HG02884 (cell line): ENCODE data around the gene BHLHE41.

Source experiments
- ATAC-seq: cut with Tn5 transposase; IDR thresholded peaks from one replicate; pipeline ENCODE4 v1.9.1; 2021; ENCODE audit warnings: mild to moderate bottlenecking, moderate library complexity; ENCODE audit not compliant: unreplicated experiment

Gene BHLHE41

DNA sequence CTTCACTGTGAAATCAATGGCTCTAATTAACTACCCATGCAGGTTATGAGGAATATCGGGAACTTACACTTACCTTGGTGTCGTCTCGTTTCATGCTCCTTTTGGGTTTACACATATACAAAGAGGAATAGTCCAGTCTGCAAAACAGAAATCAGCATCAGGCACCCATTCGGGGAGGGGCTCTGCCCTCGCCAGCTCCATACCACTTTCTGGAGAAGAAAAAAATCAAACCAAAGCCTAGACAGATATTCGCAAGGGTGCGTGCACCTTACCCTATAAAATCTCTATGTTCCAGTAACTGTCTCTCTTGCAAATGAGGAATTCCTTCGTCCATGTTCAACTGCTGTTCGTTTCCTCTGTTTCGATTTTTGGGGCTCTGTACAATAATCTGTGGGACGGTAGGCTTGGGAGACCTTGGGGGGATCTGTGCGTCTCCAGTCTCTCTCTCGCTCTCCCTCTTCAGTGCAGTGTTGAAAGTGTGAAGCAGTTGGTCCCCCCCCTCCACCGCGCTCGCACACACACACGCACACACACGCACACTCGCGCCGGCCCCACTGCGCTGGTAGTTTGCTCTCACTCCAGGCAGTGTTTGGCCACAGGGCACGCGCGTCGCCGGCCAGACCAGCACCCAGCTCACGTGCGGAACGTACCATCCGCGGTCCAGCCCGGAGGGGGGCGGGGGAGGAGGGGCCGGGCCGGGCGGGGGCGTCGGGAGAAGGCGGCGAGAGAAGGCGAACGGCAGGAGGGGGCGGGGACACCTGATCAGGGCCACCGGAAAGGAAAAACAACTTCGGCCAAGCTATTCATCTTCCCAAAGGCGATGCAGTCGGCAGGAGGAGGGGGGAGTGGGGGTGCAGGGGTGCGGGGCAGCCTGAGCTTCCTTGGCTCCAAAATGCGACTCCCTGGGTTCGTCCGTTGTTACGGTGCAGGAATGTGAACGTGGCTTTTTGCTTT lies at the start of gene BHLHE41:
BHLHE41 (minus strand) TSS at position 592 of the 954 bp plus-strand sequence; CDS start at position 334, 258 bp downstream.
- no peak for ATAC-seq

DNA sequence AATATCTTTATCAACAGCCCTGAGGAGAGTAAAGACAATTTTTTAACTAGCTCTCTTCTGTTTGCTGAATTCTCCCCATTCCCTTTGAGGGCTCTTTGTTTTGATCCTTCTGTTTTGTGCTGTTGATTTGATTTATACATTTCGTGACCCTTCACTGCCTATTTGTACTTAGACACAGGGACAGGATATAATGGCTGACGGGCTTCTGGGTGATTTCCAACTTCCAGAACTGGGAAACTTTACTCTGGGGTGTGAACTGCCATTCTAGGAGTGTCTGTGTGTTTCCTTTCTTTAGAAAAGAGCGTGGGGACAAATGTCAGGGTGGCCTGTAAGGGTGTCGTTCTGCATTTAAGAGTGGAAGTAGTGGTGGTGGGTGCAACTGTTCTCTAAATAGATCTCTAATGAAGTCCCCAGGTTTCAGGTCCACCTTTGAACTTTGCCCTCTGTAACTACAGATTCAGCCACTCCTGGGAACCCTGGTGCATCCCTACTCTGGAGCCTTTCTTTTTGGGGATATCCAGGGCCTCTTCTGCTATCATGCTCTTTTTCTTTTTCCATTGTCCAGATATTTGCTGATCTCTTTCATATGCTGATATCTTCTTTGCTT lies 48.2 kb upstream of the BHLHE41 start:
- no peak for ATAC-seq

DNA sequence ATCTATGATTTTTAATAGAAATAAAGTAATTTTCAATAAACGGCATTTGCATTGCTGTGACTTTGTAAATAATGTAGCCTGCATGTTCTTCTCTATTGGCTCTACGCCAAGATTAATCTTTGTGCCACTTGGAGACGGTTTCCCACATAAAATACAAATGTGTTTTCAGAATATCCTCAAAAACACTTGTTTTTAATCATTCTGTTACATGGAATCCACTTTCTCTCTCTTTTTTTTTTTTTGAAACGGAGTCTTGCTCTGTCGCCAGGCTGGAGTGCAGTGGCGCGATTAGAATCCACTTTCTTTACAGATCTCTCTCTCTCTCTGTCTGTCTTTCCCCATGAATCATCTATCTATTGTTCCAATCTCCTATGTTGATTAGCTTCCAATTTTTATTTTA lies 47.7 kb upstream of the BHLHE41 start:
- ATAC-seq = no peak

DNA sequence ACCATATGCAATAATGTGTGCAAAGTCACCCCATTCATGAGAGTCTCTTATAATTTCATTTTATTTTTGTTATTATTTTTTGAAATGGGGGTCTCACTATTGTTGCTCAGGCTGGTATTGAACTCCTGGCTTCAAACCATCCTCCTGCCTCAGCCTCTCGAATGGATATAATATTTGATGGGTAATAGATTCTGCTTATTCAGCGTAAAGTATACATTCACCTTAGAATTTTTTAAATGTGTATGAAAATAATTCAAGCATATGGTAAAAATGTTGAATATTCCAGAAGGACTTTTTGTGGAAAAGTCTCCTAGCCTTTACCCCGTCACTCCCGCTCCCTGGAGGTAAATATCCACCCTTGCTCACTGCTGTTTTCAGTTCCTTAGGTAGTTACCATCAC lies 47.2 kb upstream of the BHLHE41 start:
- ATAC-seq = no peak

DNA sequence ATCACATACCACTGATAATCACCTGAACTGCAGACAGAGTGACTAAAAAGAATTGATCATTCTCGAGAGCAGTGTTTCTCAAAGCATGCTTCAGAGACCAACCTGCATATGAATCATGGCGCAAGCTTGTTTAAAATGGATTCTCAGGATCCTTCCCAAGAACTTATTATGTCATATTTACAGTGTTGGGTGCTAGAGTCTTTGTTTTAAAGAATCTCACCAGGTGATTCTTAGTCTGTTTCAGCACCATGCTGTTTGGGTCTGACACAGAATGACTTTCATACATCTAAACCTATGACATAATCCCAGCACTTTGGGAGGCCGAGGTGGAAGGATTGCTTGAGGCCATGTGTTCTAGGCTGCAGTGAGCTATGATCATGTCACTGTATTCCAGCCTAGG lies 39.3 kb upstream of the BHLHE41 start:
- ATAC-seq = no peak

DNA sequence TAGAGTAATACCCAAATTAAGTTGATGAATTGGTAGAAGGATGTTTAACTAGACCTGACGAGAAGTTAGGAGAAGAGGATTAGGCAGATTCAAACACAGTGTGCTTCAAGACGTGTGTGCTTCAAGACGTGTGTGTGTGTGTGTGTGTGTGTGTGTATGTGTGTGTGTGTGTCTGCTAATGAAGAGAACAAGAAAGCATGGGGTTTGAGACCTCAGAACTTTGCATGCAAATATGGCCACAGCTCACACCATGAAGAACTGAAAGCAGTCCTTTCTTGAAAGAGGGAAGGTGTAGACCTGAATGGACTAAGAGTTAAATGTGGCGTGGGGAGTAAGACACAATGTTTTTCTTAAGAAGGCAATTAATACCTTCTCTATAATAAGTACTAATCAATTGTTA lies 38.1 kb upstream of the BHLHE41 start:
- peak; percentile 90 for ATAC-seq

DNA sequence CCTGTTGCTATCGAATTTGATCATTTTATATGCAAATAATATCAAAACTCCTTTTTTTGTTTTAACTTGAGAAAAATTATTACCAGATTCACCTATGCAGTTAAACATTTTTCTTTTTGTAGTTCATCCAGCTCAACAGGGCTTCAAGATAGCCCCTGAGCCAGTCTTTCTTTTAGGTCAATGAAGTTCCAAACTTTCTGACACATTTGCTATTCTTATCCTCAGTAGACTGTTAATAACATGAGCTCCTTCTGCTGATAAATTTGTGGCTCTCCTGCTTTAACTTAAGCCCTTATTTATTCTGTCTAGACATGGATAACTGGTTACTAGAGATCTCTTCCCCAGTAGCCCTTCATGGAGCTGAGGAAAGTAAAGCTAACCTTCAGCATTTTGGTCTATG lies 37.3 kb upstream of the BHLHE41 start:
- no peak for ATAC-seq

DNA sequence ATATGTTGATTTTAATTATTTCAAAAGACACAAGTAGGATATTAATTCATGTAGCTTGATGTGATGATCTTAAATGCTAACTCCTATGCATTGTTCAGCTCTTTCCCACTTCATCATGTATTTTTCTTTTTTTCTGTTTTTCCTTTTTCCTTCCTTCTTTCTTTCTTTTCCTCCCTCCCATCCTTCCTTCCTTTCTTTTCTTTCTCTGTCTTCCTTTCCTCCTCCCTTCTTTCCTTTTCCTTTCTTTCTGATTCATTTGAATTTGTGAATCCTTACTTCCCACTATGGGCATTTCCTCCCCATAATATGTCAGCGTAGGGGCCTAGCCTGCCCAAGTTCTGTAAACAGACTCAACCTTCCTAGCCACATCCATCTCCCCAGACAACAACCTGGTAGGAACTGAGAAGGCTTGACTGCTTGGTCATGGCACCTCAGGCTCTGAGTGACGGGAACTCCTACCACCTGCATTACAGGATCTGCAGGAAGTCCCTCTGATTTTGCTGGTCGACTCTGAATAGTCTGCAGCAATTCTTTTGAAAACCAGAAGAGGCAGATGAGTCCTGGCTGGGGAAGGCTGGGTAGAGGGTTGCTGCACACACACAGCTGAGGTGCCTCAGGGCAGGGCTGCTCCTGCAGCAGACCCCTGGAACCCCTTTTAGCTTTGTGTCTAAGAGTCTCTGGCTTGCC lies 33.4 kb upstream of the BHLHE41 start:
- ATAC-seq = no peak

DNA sequence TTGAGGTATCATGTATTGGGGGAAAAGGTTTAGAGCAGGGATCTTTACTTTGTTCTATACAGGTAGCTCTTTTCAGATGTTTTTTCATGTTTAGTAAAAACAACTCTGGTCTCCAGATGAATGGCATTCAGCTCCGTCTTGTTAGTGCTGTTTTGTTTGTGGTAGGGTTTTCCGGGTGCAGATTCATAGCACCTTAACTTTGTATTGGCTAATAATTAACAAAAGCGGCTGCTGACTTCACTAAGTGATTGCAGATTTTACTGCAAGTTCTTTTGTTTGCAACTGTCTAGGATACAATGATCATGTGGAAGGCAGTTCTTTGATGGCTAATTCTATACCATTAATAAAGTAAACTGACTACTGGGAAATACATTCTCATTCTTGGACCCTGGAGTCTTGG lies 32.2 kb upstream of the BHLHE41 start:
- ATAC-seq = peak; percentile 11

DNA sequence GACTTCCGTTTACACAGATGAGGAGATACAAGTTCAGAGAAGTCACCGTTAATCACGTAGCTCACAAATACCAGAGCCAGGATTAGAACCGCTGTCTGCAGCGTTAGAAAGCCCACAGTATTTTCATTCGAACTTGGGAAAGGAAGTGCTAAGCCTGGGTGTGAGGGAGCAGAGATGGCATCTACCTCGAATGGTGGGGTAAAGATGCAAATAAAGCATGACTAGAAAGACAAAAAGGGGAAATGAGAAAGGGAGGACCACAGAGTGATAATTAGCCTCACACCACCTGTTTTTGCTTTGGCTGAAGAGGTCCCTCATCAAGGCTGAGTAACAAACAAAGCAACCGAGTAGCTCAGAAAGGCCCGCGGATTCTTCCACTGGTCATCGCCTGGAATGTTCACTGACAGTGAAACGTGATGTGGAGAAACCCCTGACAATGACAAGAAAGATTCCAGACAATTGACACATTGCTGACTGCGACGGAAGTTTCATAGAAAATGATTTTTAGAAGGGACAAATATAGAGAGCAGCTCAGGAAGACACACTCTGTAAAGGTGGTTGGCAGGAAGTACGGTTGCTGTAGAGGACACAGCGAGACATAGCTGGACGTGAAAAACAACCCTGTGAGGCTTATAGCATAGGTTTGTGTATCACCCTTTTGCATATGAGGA lies 31.5 kb upstream of the BHLHE41 start:
- ATAC-seq = peak; percentile 87

DNA sequence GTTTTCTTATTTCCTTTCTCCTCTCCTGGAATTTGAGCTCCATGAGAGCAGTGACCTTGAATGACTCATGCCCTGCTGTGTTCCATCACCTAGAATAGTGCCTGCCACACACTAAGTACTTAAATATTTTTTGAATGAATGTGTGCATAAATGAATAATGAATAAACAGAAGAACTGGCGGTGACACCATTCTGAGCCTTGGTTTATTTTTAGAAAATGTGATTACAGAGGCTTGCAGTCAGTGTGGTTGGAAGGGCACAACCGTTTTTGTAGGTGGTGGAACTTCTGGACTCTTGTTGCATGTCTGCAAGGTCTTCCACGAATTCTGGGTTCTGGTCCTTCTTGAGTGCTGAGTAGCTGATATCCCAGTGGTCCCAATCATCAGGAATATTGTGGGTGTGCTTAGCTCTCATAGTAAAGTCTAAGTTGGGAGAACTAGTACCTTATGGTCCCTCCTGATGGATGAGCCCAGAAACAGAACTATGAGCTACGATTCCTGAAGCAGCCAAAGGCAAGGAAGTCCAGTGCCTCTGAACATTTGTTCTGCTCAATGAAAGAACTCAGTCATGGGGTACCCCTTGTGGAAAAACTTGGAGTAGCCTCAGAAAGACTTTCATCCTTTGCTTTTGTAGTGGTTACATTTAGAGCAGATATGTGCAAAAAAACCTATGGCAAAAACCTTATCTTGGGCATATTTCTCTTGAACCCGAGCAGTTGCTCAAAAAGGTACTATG lies 28.8 kb upstream of the BHLHE41 start:
- no peak for ATAC-seq

DNA sequence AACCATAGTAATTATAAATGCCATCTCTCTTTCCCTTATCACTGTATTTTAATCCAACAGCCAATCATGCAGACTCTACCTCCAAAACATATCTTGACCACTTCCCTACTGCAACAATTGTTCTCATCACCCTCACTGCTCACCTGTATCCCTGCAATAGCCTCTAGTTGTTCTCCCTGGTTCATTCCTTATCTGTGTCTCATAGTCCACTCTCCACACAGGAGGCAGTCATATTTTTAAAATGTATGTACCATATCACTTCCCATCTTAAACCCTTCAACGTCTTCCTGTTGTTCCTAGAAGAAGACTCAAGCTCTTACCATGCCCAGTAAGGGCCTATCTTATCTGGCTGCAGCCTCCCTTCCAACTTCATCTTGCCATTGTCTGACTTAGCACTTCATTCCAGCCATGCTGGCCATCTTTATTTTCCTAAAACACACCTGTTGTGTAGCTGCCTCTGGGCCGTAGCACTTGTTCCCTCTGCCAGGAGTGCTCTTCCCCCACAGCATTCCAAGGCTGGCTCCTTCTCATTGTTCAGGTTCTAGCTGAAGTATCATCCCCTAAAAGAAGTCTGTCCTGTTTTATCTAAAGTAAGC lies 27.8 kb upstream of the BHLHE41 start:
- ATAC-seq = no peak

DNA sequence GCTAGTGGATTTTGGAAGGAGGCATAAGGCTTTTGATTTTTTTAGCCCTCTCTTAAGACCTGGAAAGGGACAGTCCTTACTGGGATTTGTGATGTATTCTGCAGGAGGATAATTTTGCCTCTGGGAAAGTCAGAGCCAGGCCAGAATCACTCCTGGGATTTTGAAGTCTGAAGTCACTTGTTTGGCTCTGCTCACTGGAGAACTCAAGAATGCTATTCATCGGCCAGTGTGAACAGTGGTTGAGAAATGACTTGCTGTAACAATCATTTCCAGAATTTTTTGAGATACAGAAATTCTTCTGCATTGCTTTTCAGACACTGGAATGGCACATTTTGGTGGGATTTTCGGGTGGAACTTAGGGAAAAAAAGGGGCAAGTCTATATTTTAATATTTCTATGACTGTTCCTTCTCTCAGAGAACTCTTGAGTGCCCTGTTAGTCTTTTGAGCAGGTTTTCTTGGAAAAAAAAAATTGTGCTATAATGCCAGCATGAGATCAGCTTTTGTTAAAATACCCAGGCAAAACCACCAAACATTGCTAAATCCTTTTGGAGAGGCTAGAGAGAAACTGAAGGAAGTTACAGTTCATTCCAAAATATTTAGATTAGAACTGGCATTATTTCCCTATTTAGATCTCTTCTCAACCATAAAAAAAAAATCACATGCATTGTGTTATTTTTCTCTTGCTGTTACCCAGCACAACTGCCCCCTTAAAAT lies 26.1 kb upstream of the BHLHE41 start:
- ATAC-seq = no peak

DNA sequence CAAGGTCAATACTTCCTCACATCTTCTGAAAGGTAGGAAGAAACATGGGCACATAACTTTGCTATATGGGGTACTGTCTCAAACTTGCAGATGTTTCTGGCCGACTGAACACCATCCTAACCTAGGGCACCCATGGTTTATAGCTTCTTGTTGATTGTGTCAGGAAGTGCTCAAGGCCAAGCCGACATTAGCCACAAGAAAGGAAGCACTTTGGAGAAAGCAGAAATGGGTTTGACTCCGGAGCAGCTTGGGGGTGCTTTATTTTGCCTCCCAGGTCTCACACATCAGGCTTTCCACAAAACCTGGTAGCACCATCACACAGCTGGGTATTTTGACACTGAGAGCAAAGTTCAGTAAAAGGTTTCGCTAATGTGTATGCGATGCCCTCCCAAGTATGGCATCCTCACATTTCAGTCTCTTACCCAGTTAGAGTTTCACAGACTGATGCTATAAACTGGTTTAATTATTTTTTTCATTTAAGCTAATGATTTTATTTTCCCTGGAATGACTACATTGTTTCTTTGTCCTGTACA lies 25.2 kb upstream of the BHLHE41 start:
- no peak for ATAC-seq

DNA sequence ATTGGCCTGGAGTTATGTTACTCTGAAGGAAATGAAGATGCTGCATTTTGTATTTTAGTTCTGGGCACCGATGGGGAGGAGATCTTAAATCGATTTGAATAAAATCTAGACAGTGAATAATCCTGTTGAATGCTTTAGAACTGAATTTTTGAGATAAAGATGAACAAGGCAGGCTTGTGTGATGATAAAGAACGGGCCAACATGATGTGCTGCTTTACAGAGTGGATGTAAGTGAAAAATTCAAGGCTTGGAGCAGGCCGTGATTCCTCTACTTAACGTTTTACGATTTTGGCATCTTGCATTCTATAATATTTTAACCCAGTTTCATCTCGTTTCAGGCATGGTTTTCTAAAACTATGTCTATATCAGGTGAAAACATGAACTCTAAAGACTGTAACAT lies 23.5 kb upstream of the BHLHE41 start:
- ATAC-seq = no peak

DNA sequence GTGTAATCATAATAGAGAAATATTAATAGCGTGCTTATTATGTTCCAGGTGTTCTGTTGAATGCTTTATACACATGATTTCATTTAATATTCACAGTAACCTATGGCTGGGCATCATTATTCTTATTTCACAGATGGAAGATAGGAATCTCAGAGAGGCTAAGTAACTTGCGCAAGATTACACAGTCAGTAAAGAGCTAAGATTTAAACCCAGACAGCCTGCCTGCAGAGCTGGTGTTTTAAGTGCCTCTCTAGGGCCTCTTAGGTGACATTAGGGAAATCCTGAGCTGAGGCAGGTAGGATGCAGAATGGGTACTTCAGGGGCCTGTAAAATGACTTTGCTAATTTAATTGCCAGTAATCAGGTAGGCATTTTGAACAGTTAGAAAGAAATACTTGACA lies 18.5 kb upstream of the BHLHE41 start:
- ATAC-seq = no peak

DNA sequence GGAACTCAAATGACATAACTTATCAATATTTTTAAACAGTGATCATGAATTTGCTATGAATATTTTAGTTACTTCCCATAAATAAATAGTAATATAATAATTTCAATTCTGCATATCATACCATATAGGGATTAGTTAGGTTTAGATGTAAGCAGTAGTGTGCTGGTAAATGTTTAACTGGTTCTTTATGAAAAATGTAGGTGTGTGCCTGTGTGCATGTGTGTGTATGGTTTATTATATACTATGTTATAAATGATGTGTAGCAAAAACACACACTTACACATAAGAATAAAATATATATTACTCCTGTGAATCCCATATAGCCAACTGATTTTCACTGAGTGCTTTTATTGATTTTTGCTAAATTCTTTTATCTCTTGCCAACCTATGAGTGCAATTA lies 14.0 kb upstream of the BHLHE41 start:
- ATAC-seq = no peak

DNA sequence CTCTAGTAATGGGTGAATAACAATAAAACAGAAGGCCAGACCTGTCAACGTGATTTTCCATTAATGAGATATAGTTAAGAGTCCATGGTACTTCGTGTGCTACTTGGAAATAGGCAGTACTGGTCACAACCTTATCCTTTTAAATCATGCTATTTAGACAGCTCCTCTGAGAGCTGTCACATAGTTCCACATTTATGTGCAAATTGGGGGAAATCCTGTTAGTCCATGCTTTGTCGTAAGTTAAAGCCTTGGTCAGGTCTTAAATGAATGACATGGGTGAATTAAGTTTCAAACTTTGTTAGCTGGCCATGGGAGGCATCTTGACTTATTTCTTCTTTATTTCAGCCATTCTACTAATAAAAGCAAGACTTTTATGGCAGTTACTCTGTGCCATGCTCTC lies 11.9 kb upstream of the BHLHE41 start:
- ATAC-seq = no peak

DNA sequence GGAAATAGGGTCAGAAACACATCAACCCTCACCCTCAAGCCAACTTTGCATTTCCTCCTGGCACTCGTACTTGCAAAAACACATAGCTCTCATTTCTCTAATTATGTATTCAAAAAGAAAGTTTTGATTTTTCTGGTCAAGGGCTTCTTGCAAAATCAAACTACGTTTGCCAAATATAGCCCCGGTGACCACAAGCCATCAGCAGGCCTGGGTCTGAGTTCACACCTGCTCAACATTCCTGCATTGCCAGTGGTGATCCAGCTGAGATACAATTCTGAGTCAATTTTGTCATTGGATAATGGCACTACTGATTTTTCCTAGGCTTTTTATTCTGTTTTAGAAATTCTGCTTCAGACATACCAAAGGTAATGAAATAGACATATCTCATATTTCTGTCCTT lies 10.7 kb upstream of the BHLHE41 start:
- no peak for ATAC-seq
